HG03103 (cell line): Measurements from ENCODE around the gene LIG4.

ENCODE experiments used
- ATAC-seq: cut with Tn5 transposase; IDR thresholded peaks from one replicate; pipeline ENCODE4 v1.9.1; 2021; ENCODE audit warnings: low read depth; ENCODE audit not compliant: unreplicated experiment

Gene LIG4

GRCh38 chr13:108195146-108195545 lies 20.2 kb downstream of the LIG4 start:
- ATAC-seq, result no peak

GRCh38 chr13:108194435-108194936 lies 20.9 kb downstream of the LIG4 start:
- ATAC-seq, result no peak

GRCh38 chr13:108193806-108194205 lies 21.5 kb downstream of the LIG4 start:
- ATAC-seq, result no peak

DNA sequence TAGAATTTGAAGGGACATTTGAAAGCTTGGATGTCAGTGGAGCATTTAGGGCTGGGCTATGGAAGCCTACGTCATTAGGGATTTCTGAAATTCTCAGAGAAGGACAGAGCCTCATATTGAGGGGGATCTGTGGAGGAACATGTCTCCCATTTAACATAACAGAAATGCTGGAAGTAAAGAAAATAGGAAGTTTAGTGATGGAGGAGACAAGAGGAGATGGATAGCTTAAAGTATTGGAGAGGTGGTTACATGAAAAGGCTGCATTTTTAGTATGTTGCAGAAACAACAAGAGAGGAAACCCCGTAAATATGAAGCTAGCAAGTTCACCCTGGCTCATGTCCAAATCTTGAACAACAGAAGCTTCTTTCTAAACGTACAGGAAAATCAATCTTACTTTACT lies 24.4 kb downstream of the LIG4 start:
- no peak for ATAC-seq

DNA sequence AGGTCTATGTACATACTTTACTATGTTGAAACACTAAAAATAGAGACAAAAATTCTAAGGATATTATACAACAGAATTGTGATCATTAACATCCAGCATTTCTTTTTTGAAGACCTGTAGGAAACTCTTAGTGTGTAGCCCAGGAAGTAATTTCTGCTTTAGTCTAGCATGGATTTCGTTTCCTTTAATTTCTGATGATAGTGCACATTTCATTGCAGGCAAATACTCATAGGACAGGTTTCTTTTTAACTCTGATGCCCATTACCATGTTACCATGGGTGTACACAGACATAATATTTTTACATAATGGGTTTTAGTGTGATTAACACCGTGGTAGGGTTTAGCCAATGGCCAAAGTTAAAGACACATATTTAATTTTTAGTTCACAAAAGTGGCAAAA lies 27.1 kb downstream of the LIG4 start:
- ATAC-seq, result no peak

- ATAC-seq, result no peak
These were observed 30.1 kb downstream of the LIG4 start for GRCh38 chr13:108185223-108185622.

DNA sequence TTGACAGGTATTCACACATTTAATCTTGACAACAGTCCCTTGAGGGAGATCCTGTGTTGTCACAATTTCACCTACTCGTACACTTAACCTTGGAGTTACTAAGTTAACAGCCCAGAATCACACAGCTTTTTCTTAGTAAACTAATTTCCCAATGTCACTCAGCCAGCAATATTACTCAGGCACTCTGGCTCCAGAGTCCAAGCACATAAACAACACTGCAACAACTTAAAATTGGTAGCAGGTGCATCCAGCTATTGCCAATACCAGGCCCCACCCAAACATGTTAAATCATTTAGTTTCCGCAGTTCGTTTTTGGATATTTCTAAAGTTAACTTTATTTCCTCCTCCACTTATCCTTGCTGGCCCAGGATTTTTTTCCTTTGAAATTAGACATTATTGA lies 32.7 kb downstream of the LIG4 start:
- ATAC-seq, result no peak

- no peak for ATAC-seq
These were observed 37.3 kb downstream of the LIG4 start for GRCh38 chr13:108178078-108178477.

GRCh38 chr13:108176685-108177274 lies 38.6 kb downstream of the LIG4 start:
- ATAC-seq, result no peak

- ATAC-seq, result no peak
These were observed 46.4 kb downstream of the LIG4 start for GRCh38 chr13:108168929-108169328.

GRCh38 chr13:108166078-108166477 lies 49.3 kb downstream of the LIG4 start:
- ATAC-seq, result no peak

- ATAC-seq, result no peak
These were observed 56.6 kb downstream of the LIG4 start for GRCh38 chr13:108158746-108159145.
